Measurements from ENCODE around the gene ANTXRL.
"Not testable (repeated sequence)": the region's sequence is repeated elsewhere in the genome, so short reads cannot be mapped to it uniquely, and the experiment has no call there.

DNA sequence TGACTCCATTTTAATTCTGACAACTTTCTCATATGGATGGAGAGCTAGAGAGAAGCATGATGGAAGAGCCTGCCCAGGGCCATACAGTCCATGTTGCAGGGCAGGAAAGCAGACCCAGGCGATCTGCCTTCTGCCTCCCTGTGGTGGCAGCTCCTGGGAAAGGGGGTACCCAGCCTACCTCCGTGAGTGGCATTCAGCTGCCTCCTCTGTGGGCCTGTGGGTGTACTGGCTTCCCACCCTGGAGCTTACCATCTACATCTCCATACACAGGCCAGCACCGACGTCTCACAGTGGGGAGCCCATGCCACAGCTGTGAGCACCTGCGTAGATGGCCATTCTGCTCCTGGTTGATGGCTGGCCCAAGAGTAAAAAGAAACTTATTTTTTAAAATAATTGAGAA, 17.9 kb downstream of the ANTXRL start:
- not testable (repeated sequence) for TF ChIP-seq POLR2A (IDR thresholded peaks at IDR 0.05); EP300 (IDR thresholded peaks at IDR 0.05; ENCODE audit: low read depth); CTCF (IDR thresholded peaks at IDR 0.05); POLR2AphosphoS5 (IDR thresholded peaks at IDR 0.05)

Data from transverse colon (tissue), 4 donors.